Dedifferentiated amniotic fluid mesenchymal stem cell (primary cell): ENCODE results near the gene FAM13A.
A peak's percentile ranks its signal among the peaks of the same experiment; 100 is the strongest.

Experiments used
- DNase-seq: peaks from one replicate; pipeline ENCODE4 v3.0.0-alpha.2; 2016; ENCODE audit errors: extremely low spot score

The FAM13A gene

GRCh38 chr4:88812420-88812819 is 244.6 kb downstream of the FAM13A start:
- no peak for DNase-seq

GRCh38 chr4:88811904-88812303 is 245.1 kb downstream of the FAM13A start:
- no peak for DNase-seq

- no peak for DNase-seq
These were observed 246.7 kb downstream of the FAM13A start for GRCh38 chr4:88810325-88810724.

GRCh38 chr4:88809576-88810219 is 247.3 kb downstream of the FAM13A start:
- no peak for DNase-seq

- DNase-seq: no peak
These were observed 247.9 kb downstream of the FAM13A start for GRCh38 chr4:88809101-88809500.

GRCh38 chr4:88807499-88807898 is 249.5 kb downstream of the FAM13A start:
- no peak for DNase-seq

GRCh38 chr4:88804234-88804633 is 252.8 kb downstream of the FAM13A start:
- no peak for DNase-seq

GRCh38 chr4:88803600-88804096 is 253.3 kb downstream of the FAM13A start:
- DNase-seq: peak; percentile 90

GRCh38 chr4:88802585-88803286 is 254.2 kb downstream of the FAM13A start:
- DNase-seq: no peak

- DNase-seq: no peak
These were observed 254.8 kb downstream of the FAM13A start for GRCh38 chr4:88802138-88802537.

GRCh38 chr4:88799900-88800299 is 257.1 kb downstream of the FAM13A start:
- no peak for DNase-seq

GRCh38 chr4:88797725-88798124 is 259.3 kb downstream of the FAM13A start:
- no peak for DNase-seq

- DNase-seq: no peak
These were observed 260.4 kb downstream of the FAM13A start for GRCh38 chr4:88796545-88796944.

- DNase-seq: no peak
These were observed 262.0 kb downstream of the FAM13A start for GRCh38 chr4:88794952-88795351.

GRCh38 chr4:88794087-88794690 is 262.8 kb downstream of the FAM13A start:
- DNase-seq: no peak

- no peak for DNase-seq
These were observed 263.5 kb downstream of the FAM13A start for GRCh38 chr4:88793475-88793874.

- no peak for DNase-seq
These were observed 264.2 kb downstream of the FAM13A start for GRCh38 chr4:88792821-88793220.

- peak; percentile 70 for DNase-seq
These were observed 264.7 kb downstream of the FAM13A start for GRCh38 chr4:88792268-88792781.

GRCh38 chr4:88791274-88791673 is 265.7 kb downstream of the FAM13A start:
- DNase-seq: no peak

- DNase-seq: no peak
These were observed 268.1 kb downstream of the FAM13A start for GRCh38 chr4:88788895-88789294.

- no peak for DNase-seq
These were observed 268.6 kb downstream of the FAM13A start for GRCh38 chr4:88788424-88788823.

- no peak for DNase-seq
These were observed 271.0 kb downstream of the FAM13A start for GRCh38 chr4:88786011-88786410.

- no peak for DNase-seq
These were observed 276.6 kb downstream of the FAM13A start for GRCh38 chr4:88780389-88780788.
